ENCODE results near the gene NUP214.

- TF ChIP-seq, protein P1, sequence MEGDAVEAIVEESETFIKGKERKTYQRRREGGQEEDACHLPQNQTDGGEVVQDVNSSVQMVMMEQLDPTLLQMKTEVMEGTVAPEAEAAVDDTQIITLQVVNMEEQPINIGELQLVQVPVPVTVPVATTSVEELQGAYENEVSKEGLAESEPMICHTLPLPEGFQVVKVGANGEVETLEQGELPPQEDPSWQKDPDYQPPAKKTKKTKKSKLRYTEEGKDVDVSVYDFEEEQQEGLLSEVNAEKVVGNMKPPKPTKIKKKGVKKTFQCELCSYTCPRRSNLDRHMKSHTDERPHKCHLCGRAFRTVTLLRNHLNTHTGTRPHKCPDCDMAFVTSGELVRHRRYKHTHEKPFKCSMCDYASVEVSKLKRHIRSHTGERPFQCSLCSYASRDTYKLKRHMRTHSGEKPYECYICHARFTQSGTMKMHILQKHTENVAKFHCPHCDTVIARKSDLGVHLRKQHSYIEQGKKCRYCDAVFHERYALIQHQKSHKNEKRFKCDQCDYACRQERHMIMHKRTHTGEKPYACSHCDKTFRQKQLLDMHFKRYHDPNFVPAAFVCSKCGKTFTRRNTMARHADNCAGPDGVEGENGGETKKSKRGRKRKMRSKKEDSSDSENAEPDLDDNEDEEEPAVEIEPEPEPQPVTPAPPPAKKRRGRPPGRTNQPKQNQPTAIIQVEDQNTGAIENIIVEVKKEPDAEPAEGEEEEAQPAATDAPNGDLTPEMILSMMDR (conservative IDR thresholded peaks at IDR 0.05; ENCODE audit: low read depth, low read length) = no peak
- no peak for TF ChIP-seq EZH2 (IDR thresholded peaks at IDR 0.05; ENCODE audit: low read length, unreplicated experiment)
These were observed 39.8 kb upstream of the NUP214 start for GRCh38 chr9:131085370-131086122.
